Measurements from ENCODE around the gene SLC2A13.

DNA sequence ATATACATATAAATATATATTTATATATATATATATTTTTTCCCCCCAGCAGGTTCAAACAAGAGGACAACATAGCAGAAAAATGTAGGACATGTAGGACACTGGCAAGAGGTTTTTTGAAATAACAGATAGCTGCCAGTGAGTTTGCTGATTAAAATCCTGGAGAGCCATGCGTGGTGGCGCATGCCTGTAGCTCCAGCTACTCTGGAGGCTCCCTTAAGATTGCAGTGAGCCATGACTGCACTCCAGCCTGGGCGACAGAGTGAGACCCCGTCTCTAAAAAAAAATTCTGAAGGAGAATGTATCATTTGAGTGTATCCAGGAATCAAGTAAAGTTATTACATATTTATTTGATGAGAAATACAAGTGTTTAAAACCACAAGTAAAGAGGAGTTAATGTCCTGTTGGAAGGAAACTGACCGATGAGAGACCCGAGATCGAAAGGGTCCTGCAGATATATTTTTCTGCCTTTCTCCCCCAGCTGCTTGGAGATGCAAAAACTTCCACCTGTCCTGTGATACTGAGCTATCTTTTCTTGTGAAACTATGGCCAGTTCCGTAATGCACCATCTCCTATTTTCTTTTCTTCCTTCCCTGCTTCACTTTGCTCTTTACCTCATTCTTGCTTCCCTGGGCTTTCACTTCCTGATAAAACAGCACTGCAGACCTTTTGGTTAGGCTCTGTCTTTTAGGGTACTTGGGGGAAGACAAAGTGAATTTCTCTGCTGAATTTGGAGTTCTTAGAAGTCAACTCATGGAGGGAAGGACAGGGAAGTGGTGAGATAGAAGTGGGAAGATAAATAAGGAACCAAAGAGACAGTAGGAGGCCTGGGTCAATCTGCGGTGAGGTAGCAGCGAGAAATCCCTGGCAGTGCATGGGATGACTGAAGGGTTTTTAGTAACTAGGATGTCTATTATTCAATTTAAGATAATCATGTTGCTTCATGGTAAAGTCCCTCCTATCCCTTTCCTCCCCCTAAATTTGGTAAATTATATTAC is 41.2 kb upstream of the SLC2A13 start:
- TF ChIP-seq EZH2 (IDR thresholded peaks at IDR 0.05), result no peak
- no peak for TF ChIP-seq POLR2AphosphoS5 (IDR thresholded peaks at IDR 0.05; ENCODE audit: borderline replicate concordance, low read depth, low read length)
- no peak for TF ChIP-seq FOXP2 (optimal IDR thresholded peaks at IDR 0.05; ENCODE audit: control extremely low read depth, extremely low read length, insufficient read depth)

Measured in SK-N-MC (cell line).